Peyer's patch (tissue), 4 donors: Measurements from ENCODE around the gene ANKS1A.

Experiments used
- POLR2A ChIP-seq, 2 donors: fragments of 450-650 bp; IDR thresholded peaks; one replicate each; pipeline ENCODE4 v1.5.1; 2017; ENCODE audit warnings: antibody characterized with exemption in 2 of 2, mild to moderate bottlenecking in 2 of 2, moderate library complexity in 2 of 2
- TF ChIP-seq, protein P1 (sequence below), 6 experiments: fragments of 450-650 bp in 4 of 6; fragments of 200-600 bp in 2 of 6; sonication (generic) in 1 of 6; IDR thresholded peaks; one replicate each; pipeline ENCODE4 v1.5.1; 2017 to 2019; ENCODE audit warnings: antibody characterized with exemption in 6 of 6, mild to moderate bottlenecking in 3 of 6, moderate library complexity in 1 of 6

- no peak for TF ChIP-seq POLR2A (IDR thresholded peaks at IDR 0.05)
- TF ChIP-seq, protein P1, sequence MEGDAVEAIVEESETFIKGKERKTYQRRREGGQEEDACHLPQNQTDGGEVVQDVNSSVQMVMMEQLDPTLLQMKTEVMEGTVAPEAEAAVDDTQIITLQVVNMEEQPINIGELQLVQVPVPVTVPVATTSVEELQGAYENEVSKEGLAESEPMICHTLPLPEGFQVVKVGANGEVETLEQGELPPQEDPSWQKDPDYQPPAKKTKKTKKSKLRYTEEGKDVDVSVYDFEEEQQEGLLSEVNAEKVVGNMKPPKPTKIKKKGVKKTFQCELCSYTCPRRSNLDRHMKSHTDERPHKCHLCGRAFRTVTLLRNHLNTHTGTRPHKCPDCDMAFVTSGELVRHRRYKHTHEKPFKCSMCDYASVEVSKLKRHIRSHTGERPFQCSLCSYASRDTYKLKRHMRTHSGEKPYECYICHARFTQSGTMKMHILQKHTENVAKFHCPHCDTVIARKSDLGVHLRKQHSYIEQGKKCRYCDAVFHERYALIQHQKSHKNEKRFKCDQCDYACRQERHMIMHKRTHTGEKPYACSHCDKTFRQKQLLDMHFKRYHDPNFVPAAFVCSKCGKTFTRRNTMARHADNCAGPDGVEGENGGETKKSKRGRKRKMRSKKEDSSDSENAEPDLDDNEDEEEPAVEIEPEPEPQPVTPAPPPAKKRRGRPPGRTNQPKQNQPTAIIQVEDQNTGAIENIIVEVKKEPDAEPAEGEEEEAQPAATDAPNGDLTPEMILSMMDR (IDR thresholded peaks at IDR 0.05) = no peak
Observed at GRCh38 chr6:34930221-34930620, 41.2 kb downstream of the ANKS1A start.
